ENCODE measurements around the gene SPNS1. TPM values are rescaled to one million over a fixed set of nuclear protein-coding genes. Genes with fewer than 3 reads are reported as not detected.

Gene SPNS1
- polyA plus RNA-seq, 1 donor, result 62.8 TPM

DNA sequence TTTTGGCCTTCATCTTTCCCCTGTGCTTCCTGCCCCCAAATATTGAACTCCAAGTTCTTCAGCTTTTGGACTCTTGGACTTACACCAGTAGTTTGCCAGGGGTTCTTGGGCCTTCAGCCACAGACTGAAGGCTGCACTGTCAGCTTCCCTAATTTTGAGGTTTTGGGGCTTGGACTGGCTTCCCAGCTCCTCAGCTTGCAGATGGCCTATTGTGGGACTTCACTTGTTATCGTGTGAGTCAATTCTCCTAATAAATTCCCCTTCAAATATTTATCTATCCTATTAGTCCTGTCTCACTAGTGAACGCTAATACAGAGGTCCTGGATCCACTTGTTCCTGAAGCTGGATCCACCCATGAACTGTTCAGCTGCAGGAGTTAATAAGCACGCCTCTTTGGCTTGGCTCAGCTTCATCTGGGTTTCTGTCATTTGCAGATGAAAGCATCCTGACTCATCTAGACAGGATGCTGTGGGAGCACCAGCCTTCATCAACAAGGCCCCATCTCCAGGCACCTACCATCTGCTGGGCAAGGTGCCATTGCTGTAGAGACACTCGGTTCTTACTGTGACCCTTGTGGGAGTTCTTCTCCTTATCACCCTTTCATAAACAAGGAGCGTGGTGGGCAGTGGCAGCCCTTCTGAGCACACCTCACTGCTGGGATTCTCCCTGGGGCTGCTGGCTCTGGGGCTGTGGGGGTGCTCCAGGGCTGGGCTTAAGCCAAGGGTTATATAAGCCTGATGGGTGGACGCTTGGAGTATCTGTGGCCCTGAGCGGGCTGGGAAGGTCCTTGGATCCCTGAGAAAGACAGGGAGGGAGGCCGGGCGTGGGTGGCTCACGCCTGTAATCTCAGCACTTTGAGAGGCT lies 33.4 kb downstream of the SPNS1 start:
- H3K4me1 ChIP-seq (ENCODE audit: control insufficient read depth, insufficient read depth, low read length), result no peaks in the 10 kb centered on the region
- DNase-seq, result no peak
- H3K27me3 ChIP-seq (ENCODE audit: control insufficient read depth, insufficient read depth, low read length), result no peaks in the 10 kb centered on the region
- no peak overlapping the region for H3K4me3 ChIP-seq (ENCODE audit: low read length)
- no CpG with 5 or more reads among the region's 10 CpGs for WGBS (ENCODE audit: insufficient coverage, low lambda C conversion rate)
- H3K9me3 ChIP-seq (ENCODE audit: control insufficient read depth, low read depth, low read length), result no peaks in the 10 kb centered on the region
- no peaks in the 10 kb centered on the region for H3K36me3 ChIP-seq (ENCODE audit: control insufficient read depth, insufficient read depth, low read length)
- H3K27ac ChIP-seq (ENCODE audit: low read length), result no peak overlapping the region

DNA sequence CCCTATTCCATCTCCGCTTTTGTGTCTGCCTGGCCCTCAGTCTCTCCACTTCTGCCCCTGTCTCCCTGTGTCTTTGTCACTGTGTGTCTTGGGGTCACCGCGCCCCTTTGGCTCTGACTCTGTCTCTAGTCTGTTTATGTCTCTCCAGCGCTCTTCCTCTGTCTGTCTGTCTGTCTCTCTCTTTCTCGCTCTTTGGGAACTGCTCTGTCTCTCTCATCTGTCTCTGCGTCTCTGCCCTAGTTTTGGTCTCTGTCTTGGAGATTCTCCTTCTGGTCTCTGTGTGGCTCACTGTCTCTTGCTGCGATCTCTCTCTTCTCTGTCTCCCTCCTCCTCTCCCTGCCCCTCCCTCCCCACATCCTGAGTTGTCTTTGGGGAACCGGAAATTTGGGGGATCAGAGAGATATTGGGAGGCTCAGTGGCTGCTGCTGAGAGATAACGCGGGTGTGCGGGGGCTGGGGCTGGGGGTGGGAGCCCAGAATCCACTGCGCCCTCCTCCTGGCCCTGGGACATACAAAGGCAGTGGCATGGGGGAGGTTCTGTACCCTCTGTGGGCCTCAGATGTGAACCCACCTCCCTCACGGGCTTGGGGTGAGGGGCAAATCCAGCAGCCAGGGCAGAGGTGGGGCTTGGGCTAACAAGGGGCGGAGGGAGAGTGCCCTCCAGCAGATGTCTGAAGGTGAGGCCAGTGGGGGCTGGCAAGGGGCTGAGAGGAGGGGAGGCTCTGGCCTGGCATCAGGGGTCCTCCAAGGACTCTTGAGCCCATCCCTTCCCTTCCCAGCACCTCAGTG lies 34.7 kb downstream of the SPNS1 start:
- H3K27ac ChIP-seq (ENCODE audit: low read length), result no peak overlapping the region
- no peaks in the 10 kb centered on the region for H3K9me3 ChIP-seq (ENCODE audit: control insufficient read depth, low read depth, low read length)

DNA sequence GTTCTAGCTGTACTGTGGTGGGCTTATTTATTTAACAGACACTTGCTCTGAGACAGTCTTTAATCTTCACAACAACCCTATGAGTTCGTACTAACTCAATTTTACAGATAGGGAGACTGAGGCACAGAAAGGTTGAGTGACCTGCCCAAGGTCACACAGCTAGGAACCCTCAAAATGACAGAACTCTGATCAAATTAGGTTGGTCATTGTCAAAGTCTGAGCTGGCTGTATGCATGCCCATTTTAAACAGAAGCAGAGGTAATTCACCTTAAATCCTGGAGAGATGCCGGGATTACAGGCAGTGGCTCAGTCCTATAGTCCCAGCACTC lies 35.2 kb downstream of the SPNS1 start:
- Histone ChIP-seq H3K9me3 (ENCODE audit: control insufficient read depth, low read depth, low read length) (no peaks in the 10 kb centered on the region), H3K27me3 (ENCODE audit: control insufficient read depth, insufficient read depth, low read length) (no peaks in the 10 kb centered on the region), H3K36me3 (ENCODE audit: control insufficient read depth, insufficient read depth, low read length) (no peaks in the 10 kb centered on the region), H3K4me3 (ENCODE audit: low read length) (no peak overlapping the region), H3K4me1 (ENCODE audit: control insufficient read depth, insufficient read depth, low read length) (no peaks in the 10 kb centered on the region), H3K27ac (ENCODE audit: low read length) (no peak overlapping the region)
- DNase-seq, result no peak
- WGBS (ENCODE audit: insufficient coverage, low lambda C conversion rate), result no CpG with 5 or more reads among the region's 2 CpGs

More for the DNA sequence above, 34.7 kb downstream of the SPNS1 start:
- DNase-seq, result no peak
- no peaks in the 10 kb centered on the region for H3K27me3 ChIP-seq (ENCODE audit: control insufficient read depth, insufficient read depth, low read length)
- no peaks in the 10 kb centered on the region for H3K4me1 ChIP-seq (ENCODE audit: control insufficient read depth, insufficient read depth, low read length)
- H3K4me3 ChIP-seq (ENCODE audit: low read length), result no peak overlapping the region
- no peaks in the 10 kb centered on the region for H3K36me3 ChIP-seq (ENCODE audit: control insufficient read depth, insufficient read depth, low read length)
- 74% methylated on average over 3 of the region's 14 CpGs for WGBS (ENCODE audit: insufficient coverage, low lambda C conversion rate)

DNA sequence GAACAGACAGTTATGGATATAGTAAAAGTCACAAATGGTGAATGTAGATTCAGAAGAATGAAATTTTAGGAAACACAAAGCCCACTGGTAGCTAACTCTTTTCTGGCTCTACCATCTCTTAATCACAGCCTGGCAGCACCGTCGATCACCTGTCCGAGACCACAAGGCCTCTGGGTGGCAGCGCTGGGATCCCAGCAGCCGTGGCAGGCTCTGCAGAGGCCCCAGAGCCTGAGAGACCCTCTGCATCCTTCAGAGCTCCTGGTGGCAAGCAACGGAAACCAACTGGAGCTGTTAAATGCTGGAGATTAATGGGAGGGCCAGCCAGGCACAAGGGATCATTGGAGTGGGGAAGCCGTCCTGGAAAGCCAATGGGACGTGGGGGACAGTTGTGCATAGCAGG lies 36.5 kb downstream of the SPNS1 start:
- Histone ChIP-seq H3K4me1 (ENCODE audit: control insufficient read depth, insufficient read depth, low read length) (no peaks in the 10 kb centered on the region), H3K4me3 (ENCODE audit: low read length) (no peak overlapping the region), H3K9me3 (ENCODE audit: control insufficient read depth, low read depth, low read length) (no peaks in the 10 kb centered on the region), H3K27me3 (ENCODE audit: control insufficient read depth, insufficient read depth, low read length) (no peaks in the 10 kb centered on the region), H3K27ac (ENCODE audit: low read length) (no peak overlapping the region), H3K36me3 (ENCODE audit: control insufficient read depth, insufficient read depth, low read length) (no peaks in the 10 kb centered on the region)
- no CpG with 5 or more reads among the region's 8 CpGs for WGBS (ENCODE audit: insufficient coverage, low lambda C conversion rate)
- DNase-seq, result no peak

DNA sequence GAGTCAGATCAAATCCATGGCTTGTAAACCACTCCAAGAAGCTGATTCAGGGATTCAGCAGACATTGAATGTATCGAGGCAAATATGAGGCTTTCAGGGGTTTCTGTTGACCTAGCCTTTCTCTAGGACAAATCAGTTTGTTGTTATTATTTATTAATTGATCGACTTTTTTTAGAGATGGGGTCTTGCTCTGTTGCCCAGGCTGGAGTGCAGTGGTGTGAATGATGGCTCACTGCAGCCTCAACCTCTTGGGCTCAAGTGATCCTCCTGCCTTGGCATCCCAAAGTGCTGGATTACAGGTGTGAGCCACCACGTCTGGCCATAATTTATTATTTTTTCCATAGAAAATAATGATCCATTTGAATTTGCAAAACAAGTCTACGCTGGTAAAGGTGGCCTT lies 37.3 kb downstream of the SPNS1 start:
- WGBS (ENCODE audit: insufficient coverage, low lambda C conversion rate), result no CpG with 5 or more reads among the region's 4 CpGs
- H3K27ac ChIP-seq (ENCODE audit: low read length), result no peak overlapping the region
- H3K36me3 ChIP-seq (ENCODE audit: control insufficient read depth, insufficient read depth, low read length), result no peaks in the 10 kb centered on the region
- no peaks in the 10 kb centered on the region for H3K27me3 ChIP-seq (ENCODE audit: control insufficient read depth, insufficient read depth, low read length)
- no peaks in the 10 kb centered on the region for H3K9me3 ChIP-seq (ENCODE audit: control insufficient read depth, low read depth, low read length)
- H3K4me3 ChIP-seq (ENCODE audit: low read length), result no peak overlapping the region
- H3K4me1 ChIP-seq (ENCODE audit: control insufficient read depth, insufficient read depth, low read length), result no peaks in the 10 kb centered on the region
- no peak for DNase-seq

DNA sequence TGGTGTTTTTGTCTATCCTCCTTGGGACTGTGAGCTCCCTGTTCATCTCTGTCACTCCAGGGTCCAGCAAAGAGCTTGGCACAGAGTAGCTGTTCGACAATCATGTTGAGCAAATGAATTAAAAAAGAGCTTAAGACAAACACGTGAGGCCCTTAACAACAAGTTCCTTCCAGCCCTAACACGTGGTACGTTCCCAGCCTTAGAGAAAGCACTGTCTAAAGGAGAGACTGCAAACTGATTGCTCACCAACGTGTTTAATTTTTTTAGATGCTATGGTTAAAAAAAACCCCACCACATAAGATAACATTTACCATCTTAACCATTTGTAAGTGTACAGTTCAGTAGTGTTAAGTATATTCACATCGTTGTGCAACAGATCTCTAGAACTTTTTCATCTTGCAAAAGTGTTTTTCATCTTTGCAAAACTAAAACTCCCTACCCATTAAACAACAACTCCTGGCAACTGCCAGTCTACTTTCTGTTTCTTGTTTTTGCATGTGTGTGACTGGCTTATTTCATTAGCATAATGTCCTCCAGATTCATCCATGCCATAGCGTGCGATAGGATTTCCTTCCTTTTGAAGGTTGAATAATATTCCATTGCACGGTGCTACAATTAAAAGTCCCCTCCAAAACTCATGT lies 38.5 kb downstream of the SPNS1 start:
- H3K4me3 ChIP-seq (ENCODE audit: low read length), result no peak overlapping the region
- H3K9me3 ChIP-seq (ENCODE audit: control insufficient read depth, low read depth, low read length), result no peaks in the 10 kb centered on the region
- no peaks in the 10 kb centered on the region for H3K36me3 ChIP-seq (ENCODE audit: control insufficient read depth, insufficient read depth, low read length)
- no peak for DNase-seq
- WGBS (ENCODE audit: insufficient coverage, low lambda C conversion rate), result 50% methylated on average over 2 of the region's 9 CpGs
- H3K4me1 ChIP-seq (ENCODE audit: control insufficient read depth, insufficient read depth, low read length), result no peaks in the 10 kb centered on the region
- H3K27ac ChIP-seq (ENCODE audit: low read length), result no peak overlapping the region
- no peaks in the 10 kb centered on the region for H3K27me3 ChIP-seq (ENCODE audit: control insufficient read depth, insufficient read depth, low read length)

DNA sequence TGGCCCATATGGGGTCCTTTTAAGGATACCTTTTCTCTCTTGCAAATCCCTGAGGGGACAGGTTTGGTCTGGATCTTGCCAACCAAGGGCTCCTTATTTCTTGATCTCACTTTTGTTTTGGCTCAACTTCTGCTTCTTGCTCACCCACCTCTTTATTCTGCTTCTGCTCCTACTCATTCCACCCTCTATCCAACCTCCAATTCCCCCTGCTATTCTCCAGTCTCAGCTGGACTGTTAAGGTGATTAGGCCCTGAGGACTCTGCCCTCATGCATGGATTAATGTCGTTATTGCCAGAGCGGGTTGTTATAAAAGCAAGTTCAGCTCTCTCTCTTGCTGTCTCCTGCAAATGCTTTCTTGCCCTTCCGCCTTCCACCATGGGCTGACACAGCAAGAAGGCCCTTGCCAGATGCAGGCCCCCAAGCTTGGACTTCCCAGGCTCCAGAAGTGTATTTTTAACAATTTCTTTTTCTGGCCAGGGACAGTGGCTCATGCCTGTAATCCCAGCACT lies 40.0 kb downstream of the SPNS1 start:
- H3K4me1 ChIP-seq (ENCODE audit: control insufficient read depth, insufficient read depth, low read length), result no peaks in the 10 kb centered on the region

DNA sequence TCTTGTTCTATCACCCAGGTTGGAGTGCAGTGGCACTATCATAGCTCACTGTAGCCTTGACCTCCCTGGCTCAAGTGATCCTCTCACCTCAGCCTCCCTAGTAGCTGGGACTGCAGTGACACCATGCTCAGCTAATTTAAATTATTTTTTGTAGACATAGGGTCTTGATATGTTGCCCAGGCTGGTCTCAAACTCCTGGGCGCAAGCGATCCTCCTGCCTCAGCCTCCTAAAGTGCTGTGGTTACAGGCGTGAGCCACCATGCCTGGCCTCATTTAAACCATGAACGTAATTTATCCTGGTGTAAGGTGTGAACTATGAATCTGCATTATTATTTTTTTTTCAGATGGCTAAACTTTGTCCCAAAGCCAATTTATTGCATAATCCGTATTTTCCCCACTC lies 47.6 kb downstream of the SPNS1 start:
- WGBS (ENCODE audit: insufficient coverage, low lambda C conversion rate), result no CpG with 5 or more reads among the region's 5 CpGs

More for the DNA sequence above, 40.0 kb downstream of the SPNS1 start:
- Histone ChIP-seq H3K36me3 (ENCODE audit: control insufficient read depth, insufficient read depth, low read length) (no peaks in the 10 kb centered on the region), H3K4me3 (ENCODE audit: low read length) (no peak overlapping the region), H3K27ac (ENCODE audit: low read length) (no peak overlapping the region), H3K27me3 (ENCODE audit: control insufficient read depth, insufficient read depth, low read length) (no peaks in the 10 kb centered on the region), H3K9me3 (ENCODE audit: control insufficient read depth, low read depth, low read length) (no peaks in the 10 kb centered on the region)
- peak; percentile 61 to 77 for DNase-seq
- WGBS (ENCODE audit: insufficient coverage, low lambda C conversion rate), result 0% methylated on average over 1 of the region's 3 CpGs

DNA sequence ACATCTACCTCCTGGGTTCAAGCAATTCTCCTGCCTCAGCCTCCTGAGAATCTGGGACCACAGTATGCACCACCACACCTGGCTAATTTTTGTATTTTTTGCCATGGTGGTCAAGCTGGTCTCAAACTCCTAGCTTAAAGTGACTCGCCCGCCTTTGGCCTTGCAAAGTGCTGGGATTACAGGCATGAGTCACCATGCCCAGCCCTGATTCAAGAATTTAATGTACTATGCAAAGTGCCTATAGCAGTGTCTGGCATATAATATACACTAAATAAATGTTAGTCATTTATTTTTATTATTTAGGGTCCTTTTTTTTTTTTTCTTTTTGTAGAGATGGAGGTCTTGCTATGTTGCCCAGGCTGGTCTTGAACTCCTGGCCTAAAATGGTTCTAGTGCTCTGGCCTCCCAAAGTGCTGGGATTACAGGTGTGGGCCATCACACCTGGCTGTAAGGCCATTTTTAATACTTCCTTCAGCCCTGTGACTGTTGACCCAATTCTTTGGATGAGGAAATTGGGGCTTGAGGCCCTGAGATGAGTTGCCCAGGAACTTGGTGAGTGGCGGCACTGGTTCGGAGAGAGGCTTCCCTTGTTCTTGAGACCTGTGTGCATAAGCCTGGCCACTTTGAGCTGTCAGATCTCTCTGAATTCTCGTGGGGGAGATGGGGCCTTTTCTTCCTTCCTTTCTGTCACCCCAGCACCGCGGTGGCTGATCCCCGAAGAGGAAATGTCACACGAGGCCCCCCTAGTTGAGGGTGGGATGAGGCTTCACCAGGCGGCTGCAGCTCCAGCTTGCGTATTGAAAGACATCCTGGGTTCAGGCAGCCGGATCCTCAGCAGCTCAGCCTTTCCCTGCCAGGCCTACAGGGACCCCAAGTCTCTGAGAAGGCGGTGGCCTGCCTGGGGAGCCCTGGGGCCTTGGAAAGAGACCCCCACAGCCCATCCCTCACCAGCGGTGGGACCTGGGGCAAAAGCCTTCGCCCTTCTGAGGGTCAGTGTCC lies 49.0 kb downstream of the SPNS1 start:
- DNase-seq, result no peak
- Histone ChIP-seq H3K4me3 (ENCODE audit: low read length) (no peak overlapping the region), H3K27ac (ENCODE audit: low read length) (no peak overlapping the region), H3K27me3 (ENCODE audit: control insufficient read depth, insufficient read depth, low read length) (no peaks in the 10 kb centered on the region), H3K4me1 (ENCODE audit: control insufficient read depth, insufficient read depth, low read length) (no peaks in the 10 kb centered on the region), H3K36me3 (ENCODE audit: control insufficient read depth, insufficient read depth, low read length) (no peaks in the 10 kb centered on the region), H3K9me3 (ENCODE audit: control insufficient read depth, low read depth, low read length) (no peaks in the 10 kb centered on the region)
- WGBS (ENCODE audit: insufficient coverage, low lambda C conversion rate), result no CpG with 5 or more reads among the region's 15 CpGs

More for the DNA sequence above, 47.6 kb downstream of the SPNS1 start:
- H3K4me1 ChIP-seq (ENCODE audit: control insufficient read depth, insufficient read depth, low read length), result no peaks in the 10 kb centered on the region
- H3K27ac ChIP-seq (ENCODE audit: low read length), result no peak overlapping the region
- no peaks in the 10 kb centered on the region for H3K36me3 ChIP-seq (ENCODE audit: control insufficient read depth, insufficient read depth, low read length)
- H3K4me3 ChIP-seq (ENCODE audit: low read length), result no peak overlapping the region
- no peak for DNase-seq
- no peaks in the 10 kb centered on the region for H3K27me3 ChIP-seq (ENCODE audit: control insufficient read depth, insufficient read depth, low read length)
- no peaks in the 10 kb centered on the region for H3K9me3 ChIP-seq (ENCODE audit: control insufficient read depth, low read depth, low read length)

Measured in large intestine (tissue), 3 donors.